Measurements from ENCODE around the gene IDH3G.
"Not testable (repeated sequence)": the region's sequence is repeated elsewhere in the genome, so short reads cannot be mapped to it uniquely, and the experiment has no call there.

GRCh38 chrX:153818064-153818463 is 23.9 kb upstream of the IDH3G start:
- TF ChIP-seq CTCF (conservative IDR thresholded peaks at IDR 0.05; ENCODE audit: low read depth, low read length); EZH2 (IDR thresholded peaks at IDR 0.05; ENCODE audit: borderline replicate concordance, low read depth, low read length, poor library complexity, severe bottlenecking): not testable (repeated sequence)
